ENCODE data around the gene ADARB2. TPM values are rescaled to one million over a fixed set of nuclear protein-coding genes. Genes with fewer than 3 reads are reported as not detected.

ADARB2 gene
- total and polyA plus RNA-seq, 4 experiments from 2014 or later: 13.5 to 14.1 TPM; not detected in 2

- peaks cover 0 to 2% (median 0%) of the 10 kb centered on the region in 8 donors for H3K9me3 Mint-ChIP-seq
- ChIA-PET CTCF (ENCODE audit: partially characterized antibody) (no interaction called here), POLR2A (ENCODE audit: partially characterized antibody) (no interaction called here)
- Histone ChIP-seq H3K27ac (ENCODE audit: low read depth, low read length) (no peak overlapping the region), H3K27me3 (ENCODE audit: insufficient read depth, low read length) (no peaks in the 10 kb centered on the region), H3K36me3 (ENCODE audit: insufficient read depth, low read length) (no peaks in the 10 kb centered on the region), H3K4me3 (ENCODE audit: low read length in 2 of 2) (no peak overlapping the region), H3K4me1 (ENCODE audit: insufficient read depth, low read length) (peaks cover 8% of the 10 kb centered on the region), H3K9me3 (ENCODE audit: control insufficient read depth in 1 of 2, low read length in 2 of 2) (no peaks in the 10 kb centered on the region)
- peaks cover 0 to 6% of the 10 kb centered on the region in 2 donors for H3K27me3 Mint-ChIP-seq
- H3K4me1 Mint-ChIP-seq: peaks cover 0 to 8% (median 0%) of the 10 kb centered on the region in 4 donors
- no peak overlapping the region for H3K4me3 Mint-ChIP-seq
- no peak for DNase-seq
- intact Hi-C loops (cut with micrococcal nuclease): no loop called here
- H3K27ac Mint-ChIP-seq: no peak overlapping the region
- no peaks in the 10 kb centered on the region for H3K36me3 Mint-ChIP-seq
These were observed 59.2 kb downstream of the ADARB2 start for GRCh38 chr10:1678084-1678483.

DNA sequence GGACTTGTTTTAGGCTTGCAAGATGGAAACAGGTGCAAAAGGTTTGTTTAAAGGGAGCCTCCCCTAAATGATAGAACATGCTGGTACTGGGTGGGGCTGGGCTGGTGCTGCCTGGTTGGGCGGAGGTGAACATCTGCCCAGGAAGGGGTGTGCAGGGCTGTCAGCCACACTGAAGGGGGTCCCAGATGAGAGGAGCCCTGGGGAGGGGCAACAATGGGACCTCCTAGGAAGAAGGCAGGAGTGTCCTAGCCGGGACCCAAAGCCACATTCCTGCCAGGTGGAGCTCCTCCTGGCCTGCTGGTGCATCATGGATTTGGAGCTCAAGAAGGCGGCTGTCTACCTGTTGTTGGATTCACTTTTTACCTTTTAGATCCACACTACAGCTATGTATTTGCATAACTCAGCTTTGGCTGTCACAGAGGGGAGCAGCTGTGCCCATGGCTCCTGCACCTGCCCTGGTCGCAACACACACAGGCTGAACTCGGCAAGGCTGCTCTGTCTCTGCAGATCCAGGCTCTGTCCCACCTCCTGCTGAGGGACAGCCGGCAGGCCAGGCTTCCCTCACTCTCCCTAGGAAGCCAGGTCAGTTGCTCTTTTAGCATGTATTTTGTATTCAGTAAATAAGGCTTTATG, 59.9 kb downstream of the ADARB2 start:
- ChIA-PET POLR2A (ENCODE audit: partially characterized antibody) (no interaction called here), CTCF (ENCODE audit: partially characterized antibody) (no interaction called here)
- peaks cover 8% of the 10 kb centered on the region for H3K4me1 ChIP-seq (ENCODE audit: insufficient read depth, low read length)
- no peaks in the 10 kb centered on the region for H3K36me3 ChIP-seq (ENCODE audit: insufficient read depth, low read length)
- H3K4me3 ChIP-seq (ENCODE audit: low read length in 2 of 2): no peak overlapping the region
- no peaks in the 10 kb centered on the region for H3K27me3 ChIP-seq (ENCODE audit: insufficient read depth, low read length)
- Mint-ChIP-seq H3K4me1 (peaks cover 0 to 8% (median 0%) of the 10 kb centered on the region in 4 donors), H3K36me3 (no peaks in the 10 kb centered on the region), H3K4me3 (no peak overlapping the region), H3K9me3 (peaks cover 0 to 2% (median 0%) of the 10 kb centered on the region in 8 donors), H3K27ac (no peak overlapping the region), H3K27me3 (peaks cover 0 to 6% of the 10 kb centered on the region in 2 donors)
- intact Hi-C loops (cut with micrococcal nuclease): no loop called here
- no peaks in the 10 kb centered on the region for H3K9me3 ChIP-seq (ENCODE audit: control insufficient read depth in 1 of 2, low read length in 2 of 2)
- DNase-seq: no peak
- no peak overlapping the region for H3K27ac ChIP-seq (ENCODE audit: low read depth, low read length)

GRCh38 chr10:1674501-1674900, 62.8 kb downstream of the ADARB2 start:
- intact Hi-C loops (cut with micrococcal nuclease): no loop called here
- no peak overlapping the region for H3K27ac Mint-ChIP-seq
- ChIA-PET POLR2A (ENCODE audit: partially characterized antibody) (no interaction called here), CTCF (ENCODE audit: partially characterized antibody) (no interaction called here)
- no peaks in the 10 kb centered on the region for H3K36me3 Mint-ChIP-seq
- H3K4me1 Mint-ChIP-seq: no peaks in the 10 kb centered on the region
- H3K27me3 Mint-ChIP-seq: peaks cover 0 to 6% of the 10 kb centered on the region in 2 donors
- H3K4me3 Mint-ChIP-seq: no peak overlapping the region
- Histone ChIP-seq H3K9me3 (ENCODE audit: control insufficient read depth in 1 of 2, low read length in 2 of 2) (no peaks in the 10 kb centered on the region), H3K36me3 (ENCODE audit: insufficient read depth, low read length) (no peaks in the 10 kb centered on the region), H3K27me3 (ENCODE audit: insufficient read depth, low read length) (no peaks in the 10 kb centered on the region), H3K4me3 (ENCODE audit: low read length in 2 of 2) (no peak overlapping the region), H3K4me1 (ENCODE audit: insufficient read depth, low read length) (no peaks in the 10 kb centered on the region), H3K27ac (ENCODE audit: low read depth, low read length) (no peak overlapping the region)
- H3K9me3 Mint-ChIP-seq: peaks cover 0 to 2% (median 0%) of the 10 kb centered on the region in 8 donors
- no peak for DNase-seq

DNA sequence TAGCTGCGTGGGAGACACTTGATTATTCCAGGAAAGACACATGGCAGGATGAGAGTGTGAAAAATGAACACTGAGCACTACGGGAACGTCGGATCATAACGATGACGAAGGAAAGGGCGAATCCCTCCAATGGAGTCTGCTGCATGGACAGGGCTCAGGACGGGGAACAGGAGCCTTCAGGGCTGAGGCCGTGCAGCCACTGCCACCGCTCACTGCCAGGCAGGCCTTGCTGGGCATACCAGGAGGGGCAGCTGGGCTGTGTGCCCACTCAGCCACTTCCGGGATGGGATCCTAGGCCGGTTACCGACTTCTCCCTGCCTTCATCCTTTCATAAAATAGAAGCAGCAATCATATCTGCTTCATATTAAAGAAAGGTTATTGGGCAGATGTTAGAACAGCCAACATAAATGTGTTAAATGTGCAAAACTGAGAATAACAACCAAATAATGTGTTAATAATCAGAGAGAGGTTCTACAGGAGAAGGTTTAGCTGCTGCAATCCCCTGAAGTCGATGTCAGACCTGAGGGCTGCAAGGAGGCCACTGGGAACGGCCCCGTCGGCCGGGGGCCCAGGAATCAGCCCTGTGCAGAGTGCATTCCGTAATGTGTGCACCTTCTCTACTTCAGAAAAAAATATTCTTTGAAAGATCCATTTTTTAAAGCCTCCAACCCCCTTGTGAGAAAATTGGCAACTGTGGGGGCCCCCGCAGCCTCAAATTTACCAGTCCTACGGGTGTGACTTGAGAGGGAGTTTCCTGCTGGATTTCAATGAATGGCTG, 63.6 kb downstream of the ADARB2 start:
- H3K27me3 Mint-ChIP-seq: peaks cover 0 to 6% of the 10 kb centered on the region in 2 donors
- H3K4me1 Mint-ChIP-seq: no peaks in the 10 kb centered on the region
- Histone ChIP-seq H3K27ac (ENCODE audit: low read depth, low read length) (no peak overlapping the region), H3K9me3 (ENCODE audit: control insufficient read depth in 1 of 2, low read length in 2 of 2) (no peaks in the 10 kb centered on the region), H3K4me3 (ENCODE audit: low read length in 2 of 2) (no peak overlapping the region), H3K36me3 (ENCODE audit: insufficient read depth, low read length) (no peaks in the 10 kb centered on the region), H3K27me3 (ENCODE audit: insufficient read depth, low read length) (no peaks in the 10 kb centered on the region), H3K4me1 (ENCODE audit: insufficient read depth, low read length) (no peaks in the 10 kb centered on the region)
- no peak for DNase-seq
- H3K27ac Mint-ChIP-seq: peak overlapping the region in 1 of 7 donors; percentile 62
- H3K36me3 Mint-ChIP-seq: no peaks in the 10 kb centered on the region
- ChIA-PET POLR2A (ENCODE audit: partially characterized antibody) (no interaction called here), CTCF (ENCODE audit: partially characterized antibody) (no interaction called here)
- no peak overlapping the region for H3K4me3 Mint-ChIP-seq
- H3K9me3 Mint-ChIP-seq: peaks cover 0 to 2% (median 0%) of the 10 kb centered on the region in 8 donors
- intact Hi-C loops (cut with micrococcal nuclease): no loop called here

DNA sequence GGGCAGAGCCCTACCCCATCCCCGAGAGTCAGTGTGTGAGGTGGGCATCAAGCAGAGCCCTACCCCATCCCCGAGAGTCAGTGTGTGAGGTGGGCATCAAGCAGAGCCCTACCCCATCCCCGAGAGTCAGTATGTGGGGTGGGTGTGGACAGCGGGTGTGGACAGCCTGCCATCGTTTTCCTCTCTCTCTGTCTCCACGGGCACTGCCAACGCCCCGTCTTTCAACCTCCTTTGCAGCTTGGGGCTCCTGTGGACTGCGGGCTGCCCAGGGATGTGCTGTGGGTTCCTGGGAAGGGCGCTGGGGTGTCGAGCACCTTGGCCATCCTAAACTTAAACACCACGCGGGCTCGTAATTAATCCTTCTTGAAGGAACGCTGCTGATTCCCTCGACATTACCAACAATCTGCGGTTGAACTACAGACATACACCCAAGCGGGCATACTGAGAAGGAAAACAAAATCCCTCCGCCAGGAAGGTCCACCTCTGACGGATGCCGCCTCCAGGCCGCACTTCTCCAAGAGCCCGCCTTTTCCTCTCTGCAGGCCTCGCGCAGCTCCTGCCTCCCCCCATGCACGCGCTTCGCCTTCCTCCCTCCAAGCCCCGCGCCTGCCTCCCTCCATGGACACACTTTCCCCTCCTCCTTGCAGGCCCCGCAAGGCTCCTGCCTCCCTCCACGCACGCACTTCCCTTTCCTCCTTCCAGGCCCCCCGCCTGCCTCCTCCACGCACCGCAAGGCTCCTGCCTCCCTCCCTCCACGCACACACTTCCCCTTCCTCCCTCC, 65.1 kb downstream of the ADARB2 start:
- Mint-ChIP-seq H3K27me3 (peaks cover 0 to 6% of the 10 kb centered on the region in 2 donors), H3K9me3 (peaks cover 0 to 2% (median 0%) of the 10 kb centered on the region in 8 donors), H3K27ac (no peak overlapping the region), H3K4me1 (no peaks in the 10 kb centered on the region), H3K36me3 (no peaks in the 10 kb centered on the region), H3K4me3 (no peak overlapping the region)
- H3K9me3 ChIP-seq (ENCODE audit: control insufficient read depth in 1 of 2, low read length in 2 of 2): no peaks in the 10 kb centered on the region
- ChIA-PET POLR2A (ENCODE audit: partially characterized antibody) (no interaction called here), CTCF (ENCODE audit: partially characterized antibody) (no interaction called here)
- H3K27me3 ChIP-seq (ENCODE audit: insufficient read depth, low read length): no peaks in the 10 kb centered on the region
- H3K4me3 ChIP-seq (ENCODE audit: low read length in 2 of 2): no peak overlapping the region
- H3K4me1 ChIP-seq (ENCODE audit: insufficient read depth, low read length): no peaks in the 10 kb centered on the region
- H3K27ac ChIP-seq (ENCODE audit: low read depth, low read length): no peak overlapping the region
- no peaks in the 10 kb centered on the region for H3K36me3 ChIP-seq (ENCODE audit: insufficient read depth, low read length)
- intact Hi-C loops (cut with micrococcal nuclease): no loop called here
- DNase-seq: no peak

GRCh38 chr10:1671366-1672000, 65.8 kb downstream of the ADARB2 start:
- no peak for DNase-seq
- Mint-ChIP-seq H3K4me1 (no peaks in the 10 kb centered on the region), H3K27ac (no peak overlapping the region), H3K27me3 (peaks cover 0 to 6% of the 10 kb centered on the region in 2 donors), H3K9me3 (peaks cover 0 to 2% (median 0%) of the 10 kb centered on the region in 8 donors), H3K4me3 (no peak overlapping the region), H3K36me3 (no peaks in the 10 kb centered on the region)
- intact Hi-C loops (cut with micrococcal nuclease): no loop called here
- Histone ChIP-seq H3K27ac (ENCODE audit: low read depth, low read length) (no peak overlapping the region), H3K27me3 (ENCODE audit: insufficient read depth, low read length) (no peaks in the 10 kb centered on the region), H3K9me3 (ENCODE audit: control insufficient read depth in 1 of 2, low read length in 2 of 2) (no peaks in the 10 kb centered on the region), H3K36me3 (ENCODE audit: insufficient read depth, low read length) (no peaks in the 10 kb centered on the region), H3K4me1 (ENCODE audit: insufficient read depth, low read length) (no peaks in the 10 kb centered on the region), H3K4me3 (ENCODE audit: low read length in 2 of 2) (no peak overlapping the region)
- CTCF ChIA-PET (ENCODE audit: partially characterized antibody): no interaction called here
- POLR2A ChIA-PET (ENCODE audit: partially characterized antibody): no interaction called here
